GM12878 (cell line): ENCODE data around the gene SAMSN1. TPM values are rescaled to one million over a fixed set of nuclear protein-coding genes. Genes with fewer than 3 reads are reported as not detected.

Source experiments
- ATAC-seq: fragments of 200-7000 bp; cut with Tn5 transposase; 3 replicates; pipeline ENCODE4 v1.9.1; 2020; ENCODE audit warnings: mild to moderate bottlenecking, moderate library complexity
- BruUV-seq: library from RNA; stranded (reverse); fragments of 400-500 nt; replicated peaks from 2 replicates; lab custom pipeline; 2021; lab: Mats Ljungman, UMichigan
- CTCF ChIA-PET: fragments of 300-600 bp; sonication (Branson Sonifier 250); formaldehyde crosslinking; extraction: SDS; loops from one replicate; lab custom pipeline; 2021; ENCODE audit warnings: inconsistent platforms; lab: Yijun Ruan, JAX
- POLR2A ChIA-PET: fragments of 350-600 bp; formaldehyde crosslinking; extraction: SDS; loops from one replicate; lab custom pipeline; 2021; ENCODE audit warnings: inconsistent platforms; lab: Charles Lee
- RAD21 ChIA-PET: fragments of 300-600 bp; sonication (Branson Sonifier 250); formaldehyde crosslinking; loops from one replicate; lab custom pipeline; 2023; ENCODE audit warnings: antibody characterized with exemption; ENCODE audit not compliant: unreplicated experiment; lab: Charles Lee
- SMC1A ChIA-PET: fragments of 300-600 bp; sonication (Branson Sonifier 250); formaldehyde crosslinking; loops from one replicate; lab custom pipeline; 2023; ENCODE audit not compliant: unreplicated experiment, uncharacterized antibody; lab: Charles Lee
- DNase-seq: peaks from one replicate; pipeline ENCODE4 v3.0.0-alpha.2; 2011; ENCODE audit warnings: low read depth, low spot score
- FAIRE-seq: peaks from 3 replicates; lab custom pipeline; 2011; peaks lifted over from hg19 to GRCh38; lab: Jason Lieb, UNC
- H2AFZ ChIP-seq: 2 replicates; pipeline ENCODE4 v1.6.0; 2011; ENCODE audit warnings: low read depth, low read length, control low read depth; ENCODE audit not compliant: control insufficient read depth
- H3K27ac ChIP-seq: 2 replicates; pipeline ENCODE4 v1.5.1; 2011; ENCODE audit warnings: control low read depth; ENCODE audit not compliant: control insufficient read depth, insufficient read depth
- H3K27me3 ChIP-seq, 2 experiments: replicated peaks in 1 of 2; 2 replicates each; pipeline versions ENCODE4 v1.6.0 to v1.6.1; 2011; ENCODE audit warnings: low read length in 1 of 2; ENCODE audit not compliant: control insufficient read depth in 2 of 2, insufficient read depth in 2 of 2
- H3K36me3 ChIP-seq, 2 experiments: 2 replicates each; pipeline ENCODE4 v1.5.1; 2011; ENCODE audit warnings: low read length in 1 of 2; ENCODE audit not compliant: control insufficient read depth in 2 of 2, insufficient read depth in 2 of 2
- H3K4me1 ChIP-seq: 2 replicates; pipeline ENCODE4 v1.6.1; 2011; ENCODE audit warnings: mild to moderate bottlenecking, low read length, moderate library complexity, mixed read lengths; ENCODE audit not compliant: control insufficient read depth, insufficient read depth
- H3K4me2 ChIP-seq: 2 replicates; pipeline ENCODE4 v1.6.0; 2011; ENCODE audit warnings: control low read depth; ENCODE audit not compliant: control insufficient read depth, insufficient read depth
- H3K4me3 ChIP-seq: fragments of 200-600 bp; sonication (generic); 2 replicates; pipeline ENCODE4 v1.5.1; 2016
- H3K79me2 ChIP-seq: 2 replicates; pipeline ENCODE4 v1.6.0; 2011; ENCODE audit warnings: low read length; ENCODE audit not compliant: control insufficient read depth, insufficient read depth
- H3K9ac ChIP-seq: 2 replicates; pipeline ENCODE4 v1.8.0; 2011; ENCODE audit warnings: low read length, control low read depth, mixed read lengths; ENCODE audit not compliant: control insufficient read depth, insufficient read depth
- H3K9me3 ChIP-seq: replicated peaks from 3 replicates; pipeline ENCODE4 v1.5.1; 2011; ENCODE audit warnings: mild to moderate bottlenecking, low read length; ENCODE audit not compliant: control insufficient read depth, insufficient read depth
- H4K20me1 ChIP-seq: 2 replicates; pipeline ENCODE4 v1.6.0; 2011; ENCODE audit not compliant: control insufficient read depth, insufficient read depth
- CHD2 ChIP-seq: IDR thresholded peaks from 2 replicates; pipeline ENCODE4 v1.6.1; 2011; ENCODE audit warnings: low read depth, low read length, improper control_type of control experiment, borderline replicate concordance
- EP300 ChIP-seq, 2 experiments: fragments of 150-350 bp in 1 of 2; IDR thresholded peaks; 2 replicates each; pipeline ENCODE4 v1.6.1; 2011 to 2012; ENCODE audit warnings: low read depth in 2 of 2, low read length in 2 of 2, borderline replicate concordance in 1 of 2, improper control_type of control experiment in 1 of 2, inconsistent platforms in 1 of 2; ENCODE audit not compliant: control insufficient read depth in 1 of 2
- FOS ChIP-seq: IDR thresholded peaks from 3 replicates; pipeline ENCODE4 v1.6.1; 2011; ENCODE audit warnings: borderline replicate concordance; ENCODE audit not compliant: insufficient read length; ENCODE audit errors: extremely low read depth
- KDM1A ChIP-seq: fragments of 200-600 bp; sonication (generic); IDR thresholded peaks from 2 replicates; pipeline ENCODE4 v1.6.1; 2016; ENCODE audit warnings: borderline replicate concordance
- NFXL1 ChIP-seq: fragments of 450-650 bp; IDR thresholded peaks from 2 replicates; pipeline ENCODE4 v1.6.1; 2017; ENCODE audit warnings: antibody characterized with exemption, mild to moderate bottlenecking, borderline replicate concordance
- NFYB ChIP-seq: IDR thresholded peaks from 2 replicates; pipeline ENCODE4 v1.6.1; 2011; ENCODE audit warnings: low read depth, mild to moderate bottlenecking, low read length, improper control_type of control experiment, moderate library complexity; ENCODE audit not compliant: insufficient read depth
- NR2C2 ChIP-seq: IDR thresholded peaks from 2 replicates; pipeline ENCODE4 v1.6.1; 2011; ENCODE audit warnings: borderline replicate concordance, low read depth; ENCODE audit not compliant: control insufficient read depth, insufficient read length
- POLR2AphosphoS2 ChIP-seq: IDR thresholded peaks from 2 replicates; pipeline ENCODE4 v1.6.1; 2011; ENCODE audit warnings: low read depth, mild to moderate bottlenecking, low read length, improper control_type of control experiment, moderate library complexity
- RFX5 ChIP-seq: IDR thresholded peaks from 2 replicates; pipeline ENCODE4 v1.6.1; 2011; ENCODE audit warnings: low read depth, low read length, improper control_type of control experiment
- TCF7 ChIP-seq: IDR thresholded peaks from 2 replicates; pipeline ENCODE4 v1.6.1; 2014; ENCODE audit warnings: antibody characterized with exemption, borderline replicate concordance
- ZNF24 ChIP-seq: fragments of 450-650 bp; IDR thresholded peaks from 2 replicates; pipeline ENCODE4 v1.6.1; 2017; ENCODE audit warnings: antibody characterized with exemption, mild to moderate bottlenecking
- ZNF622 ChIP-seq: fragments of 450-650 bp; IDR thresholded peaks from 2 replicates; pipeline ENCODE4 v1.6.1; 2017; ENCODE audit warnings: mild to moderate bottlenecking, inconsistent platforms
- WGBS: methylation state at CpG from one replicate; pipeline ENCODE4 v1.1.6; 2016; ENCODE audit warnings: low lambda C conversion rate; ENCODE audit not compliant: insufficient replicate concordance, insufficient coverage; ENCODE audit errors: missing lambda C conversion rate; 5-methylcytosine and 5-hydroxymethylcytosine counted together
- in situ Hi-C: fragments of 300-500 bp; cut with MboI; formaldehyde crosslinking; loops from 9 replicates; pipeline ENCODE4 v1.14.3; 2018; ENCODE audit warnings: mixed read lengths
- intact Hi-C: fragments of 100-400 bp; cut with micrococcal nuclease; formaldehyde crosslinking; loops from one replicate; pipeline ENCODE4 v1.14.2; 2022; ENCODE audit not compliant: unreplicated experiment
- polyA plus RNA-seq, 11 experiments: library from polyadenylated mRNA; depleted of rRNA in 4 of 11; unstranded in 6 of 11; stranded (reverse) in 5 of 11; fragments of >200 nt; fragmentation: Nextera tagmentation in 4 of 11; fragmentation: Illumina TruSeq in 1 of 11; extraction: Ambion mirVana in 4 of 11; extraction: Trizol in 1 of 11; gene quantifications; 1 replicate in 1 of 11; 2 replicates in 10 of 11; pipeline versions ENCODE4 v1.2.1 to v1.2.3, GENCODE V29; 2011 to 2016; ENCODE audit warnings: inconsistent platforms in 2 of 11, missing spikeins in 2 of 11, low read depth in 1 of 11
- total RNA-seq, 4 experiments: library from RNA; depleted of rRNA in 3 of 4; stranded (reverse); fragments of >200 nt in 3 of 4; fragmentation: Illumina TruSeq in 1 of 4; extraction: Trizol in 1 of 4; gene quantifications; 2 replicates each; pipeline versions ENCODE4 v1.2.1 to v1.2.3, GENCODE V29; 2013 to 2021
- TF ChIP-seq, protein P1 (sequence below): IDR thresholded peaks from 2 replicates; pipeline ENCODE4 v1.6.1; 2012; ENCODE audit warnings: low read depth, low read length, improper control_type of control experiment
- TF ChIP-seq, protein P2 (sequence below): IDR thresholded peaks from 2 replicates; pipeline ENCODE4 v1.6.1; 2011; ENCODE audit warnings: low read depth, low read length, improper control_type of control experiment, borderline replicate concordance
- TF ChIP-seq, protein P3 (sequence below): fragments of 450-650 bp; IDR thresholded peaks from 2 replicates; pipeline ENCODE4 v1.6.1; 2016; ENCODE audit warnings: mild to moderate bottlenecking

The SAMSN1 gene
- total and polyA plus RNA-seq, 10 of the 15 experiments (the other 5 are each of a cell fraction or from before 2014, with no cell fraction given), result 23.2 to 102 (median 44.9) TPM

DNA sequence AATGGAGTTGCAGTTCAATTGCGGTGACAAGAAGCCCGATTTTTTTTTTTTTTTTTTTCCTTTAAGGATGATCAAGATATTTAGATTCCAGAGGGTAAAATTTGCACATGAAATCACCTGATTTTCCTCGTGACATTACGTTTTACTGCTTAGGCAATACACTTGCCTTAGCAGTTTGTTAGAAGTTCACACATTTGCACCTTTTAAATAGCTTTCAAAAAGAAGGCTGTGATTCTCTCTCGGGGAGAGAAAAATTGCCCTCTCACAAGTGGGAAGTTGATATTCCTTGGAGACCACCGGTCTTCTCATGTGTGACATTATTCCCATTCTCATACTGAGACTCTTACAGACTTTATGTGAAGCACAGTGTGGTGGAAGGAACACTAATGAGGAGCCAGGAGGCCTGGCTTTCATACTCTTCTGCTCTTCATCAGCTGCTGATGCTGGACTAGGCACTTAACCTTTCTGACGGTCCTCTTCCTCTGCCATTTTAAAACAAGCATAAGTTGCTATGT lies 93.3 kb downstream of the SAMSN1 start:
- FAIRE-seq (no peak), DNase-seq (peak; percentile 43), ATAC-seq (peak; percentile 11)
- RAD21 ChIA-PET, result interaction anchor here (0.7 to 5.8 kb wide), 29 partner anchors 8 to 1029 kb away, joined by 3 to 84 read pairs (median 5); partner anchors contain the start of gene SAMSN1
- Histone ChIP-seq H3K4me1 (peaks cover 34% of the 10 kb centered on the region), H2AFZ (peak overlapping the region; percentile 75), H3K4me2 (peak overlapping the region; percentile 53; the same call in 1 of the 2 replicates), H3K9ac (peak overlapping the region; percentile 78), H3K27me3 (no peaks in the 10 kb centered on the region), H3K27ac (peak overlapping the region; percentile 96), H3K79me2 (no peaks in the 10 kb centered on the region; the same call in 1 of the 2 replicates), H3K36me3 (no peaks in the 10 kb centered on the region), H4K20me1 (no peaks in the 10 kb centered on the region), H3K4me3 (no peak overlapping the region), H3K9me3 (no peaks in the 10 kb centered on the region; the same call in 1 of the 3 replicates)
- SMC1A ChIA-PET, result interaction anchor here (0.7 to 7.6 kb wide), 46 partner anchors 8 to 1219 kb away, joined by 3 to 100 read pairs (median 6); partner anchors contain the start of gene HSPA13
- intact Hi-C loops, result loop anchor here (1.0 to 5.0 kb wide), 7 partner anchors 82 to 410 kb away; no protein-coding TSS in a partner anchor
- POLR2A ChIA-PET, result interaction anchor here (0.9 to 2.4 kb wide), 9 partner anchors 11 to 310 kb away, joined by 3 to 16 read pairs (median 6); no protein-coding TSS in a partner anchor
- CTCF ChIA-PET, result interaction anchor here (0.7 to 6.4 kb wide), 15 partner anchors 11 to 322 kb away, joined by 3 to 46 read pairs (median 4); no protein-coding TSS in a partner anchor
- 65% methylated on average over 7 of the region's 7 CpGs for WGBS
- BruUV-seq, result TSS peak; percentile 62
- in situ Hi-C loops, result loop anchor here (5.0 kb wide), 1 partner anchor 80 kb away; no protein-coding TSS in a partner anchor
- TF ChIP-seq EP300 (IDR thresholded peaks at IDR 0.05; ENCODE audit: borderline replicate concordance in 1 of 2, control insufficient read depth in 1 of 2, low read depth in 2 of 2, low read length in 2 of 2) (peak in 1 of 2 experiments; percentile 16; a peak in 1 of 4 replicates), CHD2 (no peak), NR2C2 (no peak), FOS (no peak), NFYB (no peak), NFXL1 (no peak), POLR2AphosphoS2 (no peak), RFX5 (no peak), KDM1A (no peak), ZNF622 (no peak), ZNF24 (no peak), TCF7 (no peak)
- TF ChIP-seq, protein P1, sequence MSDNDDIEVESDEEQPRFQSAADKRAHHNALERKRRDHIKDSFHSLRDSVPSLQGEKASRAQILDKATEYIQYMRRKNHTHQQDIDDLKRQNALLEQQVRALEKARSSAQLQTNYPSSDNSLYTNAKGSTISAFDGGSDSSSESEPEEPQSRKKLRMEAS, result no peak
- TF ChIP-seq, protein P2, sequence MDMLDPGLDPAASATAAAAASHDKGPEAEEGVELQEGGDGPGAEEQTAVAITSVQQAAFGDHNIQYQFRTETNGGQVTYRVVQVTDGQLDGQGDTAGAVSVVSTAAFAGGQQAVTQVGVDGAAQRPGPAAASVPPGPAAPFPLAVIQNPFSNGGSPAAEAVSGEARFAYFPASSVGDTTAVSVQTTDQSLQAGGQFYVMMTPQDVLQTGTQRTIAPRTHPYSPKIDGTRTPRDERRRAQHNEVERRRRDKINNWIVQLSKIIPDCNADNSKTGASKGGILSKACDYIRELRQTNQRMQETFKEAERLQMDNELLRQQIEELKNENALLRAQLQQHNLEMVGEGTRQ, result no peak
- TF ChIP-seq, protein P3, sequence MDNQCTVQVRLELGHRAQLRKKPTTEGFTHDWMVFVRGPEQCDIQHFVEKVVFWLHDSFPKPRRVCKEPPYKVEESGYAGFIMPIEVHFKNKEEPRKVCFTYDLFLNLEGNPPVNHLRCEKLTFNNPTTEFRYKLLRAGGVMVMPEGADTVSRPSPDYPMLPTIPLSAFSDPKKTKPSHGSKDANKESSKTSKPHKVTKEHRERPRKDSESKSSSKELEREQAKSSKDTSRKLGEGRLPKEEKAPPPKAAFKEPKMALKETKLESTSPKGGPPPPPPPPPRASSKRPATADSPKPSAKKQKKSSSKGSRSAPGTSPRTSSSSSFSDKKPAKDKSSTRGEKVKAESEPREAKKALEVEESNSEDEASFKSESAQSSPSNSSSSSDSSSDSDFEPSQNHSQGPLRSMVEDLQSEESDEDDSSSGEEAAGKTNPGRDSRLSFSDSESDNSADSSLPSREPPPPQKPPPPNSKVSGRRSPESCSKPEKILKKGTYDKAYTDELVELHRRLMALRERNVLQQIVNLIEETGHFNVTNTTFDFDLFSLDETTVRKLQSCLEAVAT, result peak; percentile 77
